Right lobe of liver (tissue), 6 donors: ENCODE measurements around the gene ACP6. TPM values are rescaled to one million over a fixed set of nuclear protein-coding genes. Genes with fewer than 3 reads are reported as not detected.
"Not testable (repeated sequence)": the region's sequence is repeated elsewhere in the genome, so short reads cannot be mapped to it uniquely, and the experiment has no call there.

Experiments
- ATAC-seq, 4 donors: fragments of 200-7000 bp; cut with Tn5 transposase; one replicate each; pipeline ENCODE4 v1.9.1; 2020; ENCODE audit warnings: mild to moderate bottlenecking in 4 of 4, moderate library complexity in 4 of 4
- DNase-seq, 3 donors: peaks; one replicate each; pipeline ENCODE4 v3.0.0-alpha.2; 2020
- H3K27ac ChIP-seq, 3 donors: fragments of 200-600 bp; one replicate each; pipeline ENCODE4 v1.8.0; 2022
- H3K27me3 ChIP-seq, 2 donors: fragments of 200-600 bp; one replicate each; pipeline ENCODE4 v1.8.0; 2022
- H3K36me3 ChIP-seq, 4 donors: fragments of 200-600 bp; sonication (generic) in 1 of 4; one replicate each; pipeline versions ENCODE4 v1.5.1 to v1.8.0; 2017 to 2022; ENCODE audit warnings: control low read depth in 1 of 4
- H3K4me1 ChIP-seq, 4 donors: fragments of 200-600 bp; sonication (generic) in 1 of 4; one replicate each; pipeline versions ENCODE4 v1.5.1 to v1.8.0; 2017 to 2022; ENCODE audit warnings: control low read depth in 1 of 4
- H3K4me3 ChIP-seq, 3 donors: fragments of 200-600 bp; one replicate each; pipeline ENCODE4 v1.8.0; 2022
- H3K9me3 ChIP-seq, 4 donors: fragments of 200-600 bp; sonication (generic) in 1 of 4; one replicate each; pipeline versions ENCODE4 v1.5.1 to v1.8.0; 2017 to 2022; ENCODE audit warnings: control low read depth in 1 of 4
- POLR2A ChIP-seq: fragments of 450-650 bp; IDR thresholded peaks from one replicate; pipeline ENCODE4 v1.6.1; 2017; ENCODE audit warnings: antibody characterized with exemption, mild to moderate bottlenecking
- WGBS: methylation state at CpG from one replicate; pipeline ENCODE4 v1.1.6; 2018; ENCODE audit warnings: low coverage, low lambda C conversion rate; ENCODE audit not compliant: insufficient coverage; ENCODE audit errors: missing lambda C conversion rate; 5-methylcytosine and 5-hydroxymethylcytosine counted together
- intact Hi-C, 2 donors: fragments of 100-400 bp; cut with DNase I; formaldehyde crosslinking; loops; one replicate each; pipeline versions ENCODE4 v1.11.2 to v1.14.1; 2022
- total RNA-seq, 6 experiments: library from RNA; depleted of rRNA in 2 of 6; stranded (reverse); fragments of >200 nt in 2 of 6; fragmentation: NEBNext Ultra II Directional in 3 of 6; extraction: Animal tissue kit (Norgen Biotek cat#: 25700) in 3 of 6; gene quantifications; one replicate each; pipeline versions ENCODE4 v1.1.0 to v1.2.4, GENCODE V29; 2016 to 2023
- TF ChIP-seq, protein P1 (sequence below), 4 donors: fragments of 200-600 bp in 3 of 4; fragments of 450-650 bp in 1 of 4; IDR thresholded peaks; one replicate each; pipeline versions ENCODE4 v1.5.1 to v1.8.0; 2016 to 2022; ENCODE audit warnings: antibody characterized with exemption in 4 of 4, mild to moderate bottlenecking in 2 of 4
- donor health status: DM: no; HTN: yes; CAD: no.
- donor health status: DM: no; HTN: no; CAD: no.
- donor health status: DM: no; HTN: no; CAD: no.
- donor health status: DM: no; HTN: yes; CAD: no.
- donor health status: DM: no; HTN: yes; CAD: no.

Gene ACP6
- total RNA-seq, 6 experiments from 2014 or later = 6.8 to 17.7 (median 11.9) TPM

DNA sequence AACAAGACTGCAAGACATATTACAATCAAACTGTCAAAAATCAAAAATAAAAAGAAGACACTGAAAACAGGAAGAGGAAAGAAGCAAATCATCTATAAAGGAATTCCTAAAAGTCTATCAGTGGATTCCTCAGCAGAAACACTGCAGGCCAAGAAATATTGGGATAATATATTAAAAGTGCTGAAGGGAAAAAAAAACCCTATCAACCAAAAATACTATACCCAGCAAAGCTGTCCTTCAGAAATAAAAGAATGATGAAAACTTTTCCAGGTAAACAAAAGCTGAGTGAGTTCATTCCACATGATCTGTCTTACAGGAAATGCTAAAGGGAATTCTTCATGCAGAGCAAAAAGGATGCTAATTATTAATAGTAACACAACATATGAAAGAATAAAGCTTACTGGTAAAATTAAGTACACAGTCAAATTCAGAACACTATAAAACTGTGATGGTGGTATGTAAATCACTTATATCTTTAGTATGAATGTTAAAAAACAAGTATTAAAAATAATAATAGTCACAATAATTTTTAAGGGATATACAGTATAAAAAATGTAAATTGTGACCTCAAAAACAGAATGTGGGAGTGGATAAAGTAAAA, 12.9 kb upstream of the ACP6 start:
- intact Hi-C loops = no loop called here
- Histone ChIP-seq H3K27ac (no peak overlapping the region), H3K9me3 (peaks cover 0 to 8% (median 0%) of the 10 kb centered on the region in 4 donors), H3K4me3 (no peak overlapping the region), H3K36me3 (no peaks in the 10 kb centered on the region), H3K4me1 (no peaks in the 10 kb centered on the region), H3K27me3 (no peaks in the 10 kb centered on the region)
- DNase-seq (no peak), ATAC-seq (no peak)
- TF ChIP-seq POLR2A = no peak
- TF ChIP-seq, protein P1, sequence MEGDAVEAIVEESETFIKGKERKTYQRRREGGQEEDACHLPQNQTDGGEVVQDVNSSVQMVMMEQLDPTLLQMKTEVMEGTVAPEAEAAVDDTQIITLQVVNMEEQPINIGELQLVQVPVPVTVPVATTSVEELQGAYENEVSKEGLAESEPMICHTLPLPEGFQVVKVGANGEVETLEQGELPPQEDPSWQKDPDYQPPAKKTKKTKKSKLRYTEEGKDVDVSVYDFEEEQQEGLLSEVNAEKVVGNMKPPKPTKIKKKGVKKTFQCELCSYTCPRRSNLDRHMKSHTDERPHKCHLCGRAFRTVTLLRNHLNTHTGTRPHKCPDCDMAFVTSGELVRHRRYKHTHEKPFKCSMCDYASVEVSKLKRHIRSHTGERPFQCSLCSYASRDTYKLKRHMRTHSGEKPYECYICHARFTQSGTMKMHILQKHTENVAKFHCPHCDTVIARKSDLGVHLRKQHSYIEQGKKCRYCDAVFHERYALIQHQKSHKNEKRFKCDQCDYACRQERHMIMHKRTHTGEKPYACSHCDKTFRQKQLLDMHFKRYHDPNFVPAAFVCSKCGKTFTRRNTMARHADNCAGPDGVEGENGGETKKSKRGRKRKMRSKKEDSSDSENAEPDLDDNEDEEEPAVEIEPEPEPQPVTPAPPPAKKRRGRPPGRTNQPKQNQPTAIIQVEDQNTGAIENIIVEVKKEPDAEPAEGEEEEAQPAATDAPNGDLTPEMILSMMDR (IDR thresholded peaks at IDR 0.05) = no peak

DNA sequence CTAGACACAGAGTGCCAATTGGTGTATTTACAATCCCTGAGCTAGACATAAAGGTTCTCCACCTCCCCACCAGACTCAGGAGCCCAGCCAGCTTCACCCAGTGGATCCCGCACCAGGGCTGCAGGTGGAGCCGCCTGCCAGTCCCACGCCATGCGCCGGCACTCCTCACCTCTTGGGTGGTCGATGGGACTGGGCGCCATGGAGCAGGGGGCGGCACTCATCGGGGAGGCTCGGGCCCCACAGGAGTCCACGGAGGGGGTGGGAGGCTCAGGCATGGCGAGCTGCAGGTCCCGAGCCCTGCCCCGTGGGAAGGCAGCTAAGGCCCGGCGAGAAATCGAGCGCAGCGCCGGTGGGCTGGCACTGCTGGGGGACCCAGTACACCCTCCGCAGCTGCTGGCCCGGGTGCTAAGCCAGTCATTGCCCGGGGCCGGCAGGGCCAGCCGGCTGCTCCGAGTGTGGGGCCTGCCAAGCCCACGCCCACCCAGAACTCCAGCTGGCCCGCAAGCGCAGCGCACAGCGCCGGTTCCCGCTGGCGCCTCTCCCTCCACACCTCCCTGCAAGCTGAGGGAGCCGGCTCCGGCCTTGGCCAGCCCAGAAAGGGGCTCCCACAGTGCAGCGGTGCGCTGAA, 10.4 kb upstream of the ACP6 start:
- H3K9me3 ChIP-seq, intact Hi-C loops, H3K27ac ChIP-seq, H3K4me1 ChIP-seq, H3K27me3 ChIP-seq, DNase-seq, ATAC-seq, H3K4me3 ChIP-seq, H3K36me3 ChIP-seq: not testable (repeated sequence)
- WGBS = 97% methylated on average over 13 of the region's 38 CpGs

DNA sequence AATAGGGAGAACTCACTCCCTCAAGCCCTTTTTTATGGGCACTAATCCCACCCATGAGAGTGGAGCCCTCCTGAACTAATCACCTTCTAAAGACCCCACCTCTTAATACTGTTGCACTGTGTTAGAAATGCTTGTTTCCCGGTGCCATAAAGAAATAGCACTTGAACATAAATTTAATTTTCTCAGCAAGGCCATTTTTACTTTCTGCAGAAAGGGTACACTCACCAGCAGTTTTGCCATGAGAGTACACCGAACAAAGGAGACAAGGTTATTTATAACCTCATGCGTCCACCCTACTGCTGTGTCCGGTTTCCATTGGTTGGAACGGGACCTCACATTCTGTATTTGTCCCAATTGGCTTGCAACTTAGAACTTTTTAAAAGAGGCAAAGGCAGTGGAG, 7.4 kb upstream of the ACP6 start:
- H3K4me3 ChIP-seq, intact Hi-C loops, H3K36me3 ChIP-seq, DNase-seq, H3K27me3 ChIP-seq, H3K4me1 ChIP-seq, H3K9me3 ChIP-seq, ATAC-seq, H3K27ac ChIP-seq: not testable (repeated sequence)
- 91% methylated on average over 5 of the region's 5 CpGs for WGBS

DNA sequence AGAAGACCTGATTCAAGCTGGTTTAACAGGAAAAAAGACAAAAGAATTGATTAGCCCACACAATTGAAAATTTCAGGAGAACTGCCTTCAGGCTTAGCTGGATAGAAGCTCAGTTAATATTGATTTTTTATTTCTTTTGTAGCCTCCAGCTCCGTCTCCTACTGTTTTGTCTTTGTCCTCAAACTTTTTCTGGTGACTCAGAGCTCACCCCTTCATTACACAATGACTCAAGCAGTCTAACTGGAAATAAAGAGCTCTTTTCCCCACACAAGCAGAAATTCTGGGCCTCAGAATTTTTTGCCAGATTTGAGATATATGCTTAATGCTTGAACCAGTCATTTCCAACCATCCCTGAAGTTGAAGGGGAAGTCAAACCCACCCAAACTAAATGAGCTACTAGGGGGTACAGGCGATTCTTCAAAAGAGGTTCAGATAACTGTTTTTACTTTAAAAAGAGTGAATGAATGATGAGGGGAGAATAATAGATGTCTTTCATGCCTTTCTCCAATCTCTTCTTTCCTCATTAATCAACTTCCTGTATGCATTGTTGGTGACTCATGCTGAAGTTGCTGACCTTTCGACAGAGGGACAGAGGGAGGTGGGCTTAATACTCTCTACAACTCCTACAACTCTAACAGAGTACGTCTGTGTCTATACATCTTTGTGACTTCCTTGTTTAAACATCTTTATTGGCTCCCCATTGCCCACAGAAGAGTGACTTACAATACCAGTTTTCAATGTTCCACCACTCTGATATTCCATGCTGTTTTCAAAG, 6.2 kb upstream of the ACP6 start:
- no peaks in the 10 kb centered on the region for H3K4me1 ChIP-seq
- TF ChIP-seq, protein P1 (IDR thresholded peaks at IDR 0.05) = no peak
- no peak for TF ChIP-seq POLR2A
- no peak overlapping the region for H3K4me3 ChIP-seq
- no peak overlapping the region for H3K27ac ChIP-seq
- H3K9me3 ChIP-seq = no peaks in the 10 kb centered on the region
- intact Hi-C loops = no loop called here
- no peaks in the 10 kb centered on the region for H3K27me3 ChIP-seq
- WGBS = 60% methylated on average over 4 of the region's 4 CpGs
- DNase-seq (no peak), ATAC-seq (no peak)
- no peaks in the 10 kb centered on the region for H3K36me3 ChIP-seq

DNA sequence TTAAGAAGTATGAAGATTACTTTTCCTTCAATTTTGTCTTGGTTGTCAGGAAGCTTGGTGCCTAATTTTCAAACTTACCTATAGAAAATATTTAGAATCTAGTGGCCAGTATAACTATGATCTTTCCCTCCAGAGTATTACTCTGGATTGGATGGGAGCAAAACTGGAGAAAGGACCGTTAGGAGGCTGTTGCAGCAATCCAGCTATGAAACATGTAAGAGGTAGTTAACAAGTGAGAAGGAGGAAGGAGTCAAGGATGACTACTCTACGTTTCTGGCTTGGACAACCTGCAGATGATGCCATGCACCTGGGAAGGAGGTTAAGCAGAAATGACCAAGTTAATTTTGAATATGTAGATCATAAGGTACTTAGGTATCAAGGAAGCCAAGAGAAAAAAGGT, 3.5 kb upstream of the ACP6 start:
- DNase-seq (no peak), ATAC-seq (no peak)
- TF ChIP-seq, protein P1 (IDR thresholded peaks at IDR 0.05) = no peak
- TF ChIP-seq POLR2A = no peak
- Histone ChIP-seq H3K36me3 (no peaks in the 10 kb centered on the region), H3K27me3 (no peaks in the 10 kb centered on the region), H3K27ac (no peak overlapping the region), H3K4me1 (peaks cover 0 to 4% (median 1%) of the 10 kb centered on the region in 4 donors), H3K9me3 (no peaks in the 10 kb centered on the region), H3K4me3 (no peak overlapping the region)
- intact Hi-C loops = no loop called here
- WGBS = 35% methylated on average over 2 of the region's 2 CpGs
